Measurements from ENCODE around the gene PEDS1. TPM values are rescaled to one million over a fixed set of nuclear protein-coding genes. Genes with fewer than 3 reads are reported as not detected.

The PEDS1 gene
- total and polyA plus RNA-seq, 9 donors, result 16.8 to 31.1 (median 23.6) TPM

GRCh38 chr20:50191065-50191543, 37.6 kb upstream of the PEDS1 start:
- Histone ChIP-seq H3K9me3 (replicated peaks; ENCODE audit: control insufficient read depth, low read depth, low read length) (no peaks in the 10 kb centered on the region), H3K4me1 (ENCODE audit: control insufficient read depth, insufficient read depth, low read length) (peaks cover 25% of the 10 kb centered on the region), H3K36me3 (ENCODE audit: control insufficient read depth, insufficient read depth, low read length) (peaks cover 11% of the 10 kb centered on the region), H3K4me3 (ENCODE audit: low read length) (peak overlapping the region; percentile 65), H3K27me3 (ENCODE audit: control insufficient read depth, insufficient read depth, low read length) (no peaks in the 10 kb centered on the region), H3K27ac (ENCODE audit: low read length) (peak overlapping the region; percentile 92)
- WGBS (ENCODE audit: insufficient coverage), result under 1% methylated on average over 55 of the region's 69 CpGs
- DNase-seq, result peak; percentile 75

DNA sequence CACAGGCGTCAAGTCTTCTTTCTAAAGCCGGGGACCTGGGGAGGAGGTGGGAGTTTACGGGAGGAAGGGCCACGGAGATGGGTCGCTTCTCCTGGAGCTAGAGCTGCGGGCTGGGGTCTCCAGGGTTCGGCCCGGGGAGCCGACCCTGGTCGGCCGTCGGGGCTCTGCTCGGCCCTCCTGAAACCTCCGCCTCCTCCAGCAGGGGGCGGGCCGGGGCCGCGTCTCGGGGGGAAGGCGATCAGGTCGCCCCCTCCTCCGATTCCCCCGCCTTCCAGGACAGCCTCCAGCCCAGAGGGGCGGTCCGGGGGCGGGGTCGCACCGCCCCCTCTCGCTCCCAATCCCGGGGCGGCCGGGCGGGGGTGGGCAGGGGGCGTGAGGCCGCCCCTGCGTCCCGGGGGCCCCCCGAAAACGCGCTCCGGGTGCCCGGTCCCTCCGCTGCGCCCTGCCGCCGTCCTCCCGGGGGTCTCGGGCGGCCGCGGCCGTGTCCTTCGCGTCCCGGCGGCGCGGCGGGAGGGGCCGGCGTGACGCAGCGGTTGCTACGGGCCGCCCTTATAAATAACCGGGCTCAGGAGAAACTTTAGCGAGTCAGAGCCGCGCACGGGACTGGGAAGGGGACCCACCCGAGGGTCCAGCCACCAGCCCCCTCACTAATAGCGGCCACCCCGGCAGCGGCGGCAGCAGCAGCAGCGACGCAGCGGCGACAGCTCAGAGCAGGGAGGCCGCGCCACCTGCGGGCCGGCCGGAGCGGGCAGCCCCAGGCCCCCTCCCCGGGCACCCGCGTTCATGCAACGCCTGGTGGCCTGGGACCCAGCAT, 36.9 kb upstream of the PEDS1 start, which contains the start of gene CEBPB:
Gene CEBPB (plus strand): TSS at position 580 of the 814 bp plus-strand sequence. CDS start 204 bp downstream, at position 784.
- Histone ChIP-seq H3K9me3 (replicated peaks; ENCODE audit: control insufficient read depth, low read depth, low read length) (no peaks in the 10 kb centered on the region), H3K4me3 (ENCODE audit: low read length) (peak within 1 kb of the TSS; percentile 65), H3K27ac (ENCODE audit: low read length) (peak within 1 kb of the TSS; percentile 92), H3K27me3 (ENCODE audit: control insufficient read depth, insufficient read depth, low read length) (no peaks in the 10 kb centered on the region), H3K36me3 (ENCODE audit: control insufficient read depth, insufficient read depth, low read length) (peaks cover 11% of the 10 kb centered on the region), H3K4me1 (ENCODE audit: control insufficient read depth, insufficient read depth, low read length) (peaks cover 25% of the 10 kb centered on the region)
- DNase-seq, result peak; percentile 96
- WGBS (ENCODE audit: insufficient coverage), result under 1% methylated on average over 84 of the region's 89 CpGs

- peaks cover 25% of the 10 kb centered on the region for H3K4me1 ChIP-seq (ENCODE audit: control insufficient read depth, insufficient read depth, low read length)
- H3K9me3 ChIP-seq (replicated peaks; ENCODE audit: control insufficient read depth, low read depth, low read length), result no peaks in the 10 kb centered on the region
- peaks cover 11% of the 10 kb centered on the region for H3K36me3 ChIP-seq (ENCODE audit: control insufficient read depth, insufficient read depth, low read length)
- H3K4me3 ChIP-seq (ENCODE audit: low read length), result peak overlapping the region; percentile 50
- 16% methylated on average over 18 of the region's 29 CpGs for WGBS (ENCODE audit: insufficient coverage)
- H3K27ac ChIP-seq (ENCODE audit: low read length), result no peak overlapping the region
- H3K27me3 ChIP-seq (ENCODE audit: control insufficient read depth, insufficient read depth, low read length), result no peaks in the 10 kb centered on the region
- DNase-seq, result peak; percentile 46
These were observed 36.2 kb upstream of the PEDS1 start for GRCh38 chr20:50189681-50190250.

DNA sequence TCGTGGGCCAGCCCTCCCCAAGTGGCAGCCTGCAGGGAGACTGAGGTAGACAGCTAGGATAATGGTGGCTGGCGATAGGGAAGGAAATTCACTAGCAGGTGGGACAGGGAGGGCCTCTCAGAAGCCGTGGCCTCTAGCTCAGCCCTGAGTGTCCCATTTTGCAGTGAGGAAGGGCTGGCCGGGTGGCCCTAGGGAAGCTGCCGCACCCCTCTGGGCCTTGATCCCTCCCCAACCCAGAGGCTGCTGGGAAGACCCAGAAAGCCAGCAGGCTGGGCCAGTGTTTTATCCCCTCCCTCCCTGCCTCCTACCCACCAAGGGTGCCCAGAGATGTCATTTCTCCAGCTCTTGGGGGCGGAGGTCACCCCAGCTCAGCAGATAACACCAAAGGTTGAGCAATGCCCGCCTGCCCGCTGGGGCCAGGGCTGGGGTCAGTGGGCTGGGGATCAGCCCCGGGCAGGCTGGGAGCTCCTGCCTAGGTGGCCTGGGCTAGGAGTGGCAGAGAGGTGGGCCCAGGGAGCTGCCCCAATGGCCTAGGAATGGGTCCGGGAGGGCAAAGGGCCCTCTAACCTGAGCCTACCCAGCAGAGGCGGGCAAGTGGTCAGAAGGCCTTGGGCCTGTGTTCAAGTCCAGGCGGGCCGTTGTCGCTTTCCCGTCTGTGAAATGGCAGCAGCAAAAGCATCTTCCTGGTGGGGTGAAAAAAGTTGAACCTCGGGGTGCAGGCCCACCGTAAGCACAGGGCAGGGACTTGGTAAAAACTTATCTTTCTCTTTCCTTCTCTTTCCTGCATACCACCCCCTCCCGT, 35.6 kb upstream of the PEDS1 start:
- H3K27ac ChIP-seq (ENCODE audit: low read length), result no peak overlapping the region
- peaks cover 6% of the 10 kb centered on the region for H3K36me3 ChIP-seq (ENCODE audit: control insufficient read depth, insufficient read depth, low read length)
- 83% methylated on average over 13 of the region's 18 CpGs for WGBS (ENCODE audit: insufficient coverage)
- H3K9me3 ChIP-seq (replicated peaks; ENCODE audit: control insufficient read depth, low read depth, low read length), result no peaks in the 10 kb centered on the region
- DNase-seq, result no peak
- H3K4me1 ChIP-seq (ENCODE audit: control insufficient read depth, insufficient read depth, low read length), result peaks cover 22% of the 10 kb centered on the region
- H3K27me3 ChIP-seq (ENCODE audit: control insufficient read depth, insufficient read depth, low read length), result no peaks in the 10 kb centered on the region
- H3K4me3 ChIP-seq (ENCODE audit: low read length), result no peak overlapping the region

DNA sequence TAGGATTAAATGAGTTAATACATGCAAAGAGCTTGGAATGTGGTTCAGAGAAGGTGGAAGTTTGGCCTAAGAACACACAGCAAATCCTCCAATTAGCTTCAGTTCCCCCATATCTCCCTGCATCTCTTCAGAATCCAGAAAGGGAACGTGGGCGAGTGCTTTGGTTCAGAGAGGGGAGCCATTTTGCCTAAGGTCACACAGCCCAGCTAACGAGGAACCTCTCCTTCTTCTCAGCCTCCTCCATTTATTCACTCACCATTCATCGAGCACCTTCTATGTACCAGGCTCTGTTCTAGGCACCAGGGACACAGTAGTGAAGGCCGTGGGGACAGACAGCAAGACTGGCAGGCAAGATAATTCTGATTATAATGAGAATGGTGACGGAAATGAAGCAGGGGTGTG, 34.8 kb upstream of the PEDS1 start:
- Histone ChIP-seq H3K9me3 (replicated peaks; ENCODE audit: control insufficient read depth, low read depth, low read length) (no peaks in the 10 kb centered on the region), H3K27me3 (ENCODE audit: control insufficient read depth, insufficient read depth, low read length) (no peaks in the 10 kb centered on the region), H3K4me3 (ENCODE audit: low read length) (no peak overlapping the region), H3K36me3 (ENCODE audit: control insufficient read depth, insufficient read depth, low read length) (peaks cover under 1% of the 10 kb centered on the region), H3K27ac (ENCODE audit: low read length) (no peak overlapping the region), H3K4me1 (ENCODE audit: control insufficient read depth, insufficient read depth, low read length) (peaks cover 14% of the 10 kb centered on the region)
- 92% methylated on average over 3 of the region's 6 CpGs for whole genome bisulfite sequencing (ENCODE audit: insufficient coverage)
- no peak for DNase-seq

DNA sequence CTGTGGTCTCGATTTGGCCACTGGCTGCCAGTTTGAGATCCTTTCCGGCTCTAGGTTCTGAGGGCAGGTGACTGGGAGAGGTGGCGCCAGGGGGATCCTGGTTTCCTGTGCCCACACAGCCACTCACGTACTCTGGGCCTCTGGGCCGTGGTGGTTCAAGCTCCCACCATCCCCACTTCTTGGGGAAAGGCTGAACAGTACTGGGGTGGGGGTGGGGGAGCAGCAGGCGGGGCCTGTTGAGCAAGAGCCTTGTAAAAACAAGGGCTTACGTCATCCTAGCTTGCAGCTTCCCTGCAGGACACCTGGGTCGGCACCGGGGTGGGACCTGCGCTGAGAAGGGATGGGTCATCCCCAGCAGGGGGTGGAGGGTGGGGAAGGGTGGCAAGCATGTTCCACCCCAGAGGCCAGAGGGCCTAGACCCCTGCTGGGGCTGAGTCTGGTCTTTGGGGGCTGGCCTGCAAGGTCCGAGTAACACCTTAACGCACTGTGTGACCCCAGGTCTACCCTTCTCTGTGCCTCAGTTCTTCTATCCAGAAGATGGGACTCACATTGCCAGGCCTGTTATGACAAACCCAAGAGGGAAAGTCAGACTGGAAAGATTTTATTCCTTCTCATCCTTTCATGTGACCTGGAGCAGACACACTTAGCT, 34.0 kb upstream of the PEDS1 start:
- 48% methylated on average over 9 of the region's 12 CpGs for WGBS (ENCODE audit: insufficient coverage)
- no peaks in the 10 kb centered on the region for H3K27me3 ChIP-seq (ENCODE audit: control insufficient read depth, insufficient read depth, low read length)
- no peak for DNase-seq
- H3K27ac ChIP-seq (ENCODE audit: low read length), result no peak overlapping the region
- no peak overlapping the region for H3K4me3 ChIP-seq (ENCODE audit: low read length)
- no peaks in the 10 kb centered on the region for H3K9me3 ChIP-seq (replicated peaks; ENCODE audit: control insufficient read depth, low read depth, low read length)
- H3K36me3 ChIP-seq (ENCODE audit: control insufficient read depth, insufficient read depth, low read length), result no peaks in the 10 kb centered on the region
- peaks cover 6% of the 10 kb centered on the region for H3K4me1 ChIP-seq (ENCODE audit: control insufficient read depth, insufficient read depth, low read length)

DNA sequence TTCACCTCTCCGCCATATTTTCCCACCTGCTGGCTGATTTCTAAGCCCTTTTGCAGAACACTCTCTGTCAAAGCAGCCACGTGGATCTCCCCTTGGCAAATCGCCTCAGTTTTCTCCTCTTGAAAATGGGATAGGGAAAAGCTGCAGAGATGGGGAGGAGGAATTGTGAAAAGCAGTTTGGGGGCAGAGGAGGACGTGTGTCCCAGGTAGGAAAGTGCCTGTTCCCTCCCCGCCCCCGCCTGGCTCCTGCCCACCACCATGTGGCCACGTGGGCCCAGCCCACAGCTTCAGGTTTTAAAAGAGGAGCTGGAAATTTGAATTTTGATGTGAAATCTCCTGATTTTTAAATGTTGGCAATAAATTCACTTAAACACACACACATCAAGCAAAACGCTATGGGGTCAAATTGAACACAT, 33.5 kb upstream of the PEDS1 start:
- H3K27ac ChIP-seq (ENCODE audit: low read length), result no peak overlapping the region
- H3K36me3 ChIP-seq (ENCODE audit: control insufficient read depth, insufficient read depth, low read length), result no peaks in the 10 kb centered on the region
- no peak overlapping the region for H3K4me3 ChIP-seq (ENCODE audit: low read length)
- peaks cover 6% of the 10 kb centered on the region for H3K4me1 ChIP-seq (ENCODE audit: control insufficient read depth, insufficient read depth, low read length)
- WGBS (ENCODE audit: insufficient coverage), result 18% methylated on average over 3 of the region's 8 CpGs
- H3K27me3 ChIP-seq (ENCODE audit: control insufficient read depth, insufficient read depth, low read length), result no peaks in the 10 kb centered on the region
- DNase-seq, result peak; percentile 54
- no peaks in the 10 kb centered on the region for H3K9me3 ChIP-seq (replicated peaks; ENCODE audit: control insufficient read depth, low read depth, low read length)

DNA sequence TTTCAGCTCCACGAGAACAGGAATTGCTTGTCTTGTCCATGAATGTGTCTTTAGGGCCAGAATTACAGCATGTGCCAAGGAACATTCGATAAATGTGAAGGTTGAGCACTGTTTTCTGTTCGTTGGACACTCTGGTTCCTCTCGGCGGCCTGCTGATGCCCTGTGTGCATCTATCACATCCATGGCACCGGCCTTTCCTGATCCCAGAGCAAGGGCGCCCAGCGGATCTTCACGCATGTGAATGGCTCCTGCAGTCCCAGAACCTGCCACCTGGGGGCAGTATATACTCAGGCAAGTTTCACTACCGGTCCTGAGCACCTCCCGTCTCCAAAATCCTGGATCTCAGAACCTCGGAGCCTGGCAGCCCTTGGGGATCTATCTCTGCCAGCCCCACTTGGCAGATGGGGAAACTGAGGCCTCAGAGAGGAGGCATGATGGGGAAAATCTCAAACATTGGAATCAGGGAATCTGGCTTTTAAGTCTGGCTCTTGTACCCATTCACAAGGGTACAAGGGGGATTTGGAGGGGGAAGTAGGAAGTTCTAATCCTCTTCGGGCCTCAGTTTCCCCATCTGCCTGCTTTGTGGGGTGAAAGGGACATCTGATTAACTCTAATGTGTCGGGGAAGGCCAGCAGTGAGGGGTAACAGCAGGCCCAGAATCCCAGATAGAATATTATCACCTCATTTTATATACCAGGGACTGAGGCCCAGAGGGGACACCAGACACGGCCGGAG, 32.8 kb upstream of the PEDS1 start:
- Histone ChIP-seq H3K4me1 (ENCODE audit: control insufficient read depth, insufficient read depth, low read length) (peaks cover 6% of the 10 kb centered on the region), H3K36me3 (ENCODE audit: control insufficient read depth, insufficient read depth, low read length) (no peaks in the 10 kb centered on the region), H3K9me3 (replicated peaks; ENCODE audit: control insufficient read depth, low read depth, low read length) (no peaks in the 10 kb centered on the region), H3K27me3 (ENCODE audit: control insufficient read depth, insufficient read depth, low read length) (no peaks in the 10 kb centered on the region), H3K27ac (ENCODE audit: low read length) (no peak overlapping the region), H3K4me3 (ENCODE audit: low read length) (no peak overlapping the region)
- peak; percentile 88 for DNase-seq
- 6% methylated on average over 9 of the region's 16 CpGs for WGBS (ENCODE audit: insufficient coverage)

DNA sequence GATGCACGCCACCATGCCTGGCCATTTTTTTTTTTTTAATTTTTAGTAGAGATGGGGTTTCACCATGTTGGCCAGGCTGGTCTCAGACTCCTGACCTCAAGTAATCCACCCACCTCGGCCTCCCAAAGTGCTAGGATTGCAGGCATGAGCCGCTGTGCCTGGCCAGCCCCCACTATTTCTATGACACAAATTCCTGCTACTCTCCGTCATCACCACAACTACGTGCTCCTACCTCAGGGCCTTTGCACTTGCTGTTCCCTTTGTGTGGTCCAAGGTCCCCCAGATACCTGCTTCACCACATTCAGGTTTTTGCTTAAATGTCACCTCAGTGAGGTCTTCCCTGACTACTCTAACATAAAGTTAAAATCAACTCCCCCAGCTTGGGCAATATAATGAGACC, 31.9 kb upstream of the PEDS1 start:
- H3K27ac ChIP-seq (ENCODE audit: low read length), result no peak overlapping the region
- H3K9me3 ChIP-seq (replicated peaks; ENCODE audit: control insufficient read depth, low read depth, low read length), result no peaks in the 10 kb centered on the region
- no peak for DNase-seq
- 91% methylated on average over 3 of the region's 5 CpGs for WGBS (ENCODE audit: insufficient coverage)
- no peaks in the 10 kb centered on the region for H3K36me3 ChIP-seq (ENCODE audit: control insufficient read depth, insufficient read depth, low read length)
- H3K27me3 ChIP-seq (ENCODE audit: control insufficient read depth, insufficient read depth, low read length), result no peaks in the 10 kb centered on the region
- H3K4me1 ChIP-seq (ENCODE audit: control insufficient read depth, insufficient read depth, low read length), result peaks cover 6% of the 10 kb centered on the region
- H3K4me3 ChIP-seq (ENCODE audit: low read length), result no peak overlapping the region
